ENCODE measurements around the gene PRDM4.
"Not testable (repeated sequence)": the region's sequence is repeated elsewhere in the genome, so short reads cannot be mapped to it uniquely, and the experiment has no call there.

Gene PRDM4

DNA sequence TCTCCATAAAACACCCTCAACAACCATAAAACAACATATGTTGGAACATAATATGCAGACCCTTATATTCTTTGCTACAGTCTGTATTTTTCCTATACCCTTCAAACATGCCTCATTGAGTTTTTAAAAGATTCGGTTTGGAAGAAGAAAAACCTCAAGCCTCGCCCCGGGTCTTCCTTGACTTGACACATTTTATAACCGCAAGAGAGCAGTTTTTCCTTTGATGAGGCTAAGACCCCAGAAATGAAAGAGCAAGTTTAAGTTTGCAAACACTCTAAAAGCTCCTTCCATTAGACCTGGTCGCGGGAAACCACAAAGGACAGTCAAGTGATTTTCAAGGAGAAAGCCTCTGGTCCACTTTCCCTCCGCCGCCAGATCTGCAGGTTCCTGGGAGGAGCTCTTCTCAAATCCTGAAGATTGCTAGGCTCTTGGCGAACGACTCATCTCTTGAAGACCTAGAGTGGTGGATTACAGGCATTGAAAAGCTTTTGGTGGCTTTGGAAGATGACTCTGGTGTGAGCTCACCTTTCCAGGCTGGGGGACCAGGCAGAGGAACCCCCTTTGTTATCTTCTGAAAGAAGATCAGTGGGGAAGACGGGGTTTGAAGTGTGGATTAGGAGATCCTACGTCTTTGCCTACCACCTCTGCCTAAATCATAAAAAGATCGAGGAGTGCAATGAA lies 13.6 kb upstream of the PRDM4 start, which contains the start of gene ASCL4:
Gene ASCL4 (plus strand): TSS at position 356 of the 681 bp plus-strand sequence. CDS start 515 bp downstream, outside the sequence.
- DNase-seq: no peak

DNA sequence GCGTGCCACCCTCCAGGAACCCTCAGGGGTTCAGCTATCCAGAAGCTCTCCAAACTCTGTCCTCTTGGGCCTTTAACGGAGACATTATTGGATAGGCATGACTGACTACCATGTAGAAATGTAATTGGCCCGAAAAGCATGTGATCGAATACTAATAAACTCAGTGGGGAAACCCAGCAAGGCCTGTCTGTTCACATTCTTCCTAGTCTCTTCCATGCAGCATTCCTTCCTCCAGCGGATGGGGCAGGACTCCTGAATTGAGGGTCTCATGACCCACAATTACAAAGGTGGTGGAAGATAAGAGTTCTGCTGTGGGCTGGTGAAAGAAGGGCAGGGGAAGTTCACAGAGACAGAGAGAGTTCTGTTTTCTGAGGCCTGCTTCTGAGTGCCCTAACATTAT lies 6.5 kb upstream of the PRDM4 start:
- DNase-seq: no peak

DNA sequence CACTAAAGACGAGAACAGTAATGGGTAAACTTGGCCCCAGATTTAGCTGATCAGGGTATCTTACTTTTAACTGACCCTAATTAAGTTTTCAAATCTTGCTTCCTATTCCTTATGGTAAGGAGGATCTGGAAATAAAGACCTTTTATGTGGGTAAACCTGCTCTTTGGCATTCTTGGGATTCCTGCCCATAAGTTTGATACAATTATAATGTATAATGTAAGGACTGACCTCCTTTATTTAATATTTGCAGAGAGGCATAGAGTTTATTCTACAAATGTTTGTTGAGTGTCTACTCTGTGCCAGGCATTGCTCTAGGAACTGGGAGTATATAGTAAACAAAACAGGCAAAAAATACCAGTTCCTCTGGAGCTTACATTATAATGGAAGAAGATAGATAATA lies 4.4 kb upstream of the PRDM4 start:
- no peak for DNase-seq

DNA sequence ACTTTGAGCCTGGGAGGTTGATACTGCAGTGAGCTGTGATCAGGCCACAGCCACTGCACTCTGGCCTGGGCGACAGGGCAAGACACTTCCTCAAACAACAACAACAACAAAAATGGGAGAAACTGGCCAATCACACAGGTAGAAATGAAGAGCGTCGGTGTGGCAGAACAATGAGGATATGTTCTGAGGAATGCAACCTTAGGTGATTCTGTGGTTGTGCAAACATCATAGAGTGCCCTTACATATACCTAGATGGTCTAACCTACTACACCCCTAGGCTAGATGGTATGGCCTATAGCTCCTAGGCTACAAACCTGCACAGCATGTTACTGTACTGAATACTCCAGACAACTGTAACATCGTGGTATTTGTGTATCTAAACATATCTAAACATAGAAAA lies 3.7 kb upstream of the PRDM4 start:
- DNase-seq: no peak

DNA sequence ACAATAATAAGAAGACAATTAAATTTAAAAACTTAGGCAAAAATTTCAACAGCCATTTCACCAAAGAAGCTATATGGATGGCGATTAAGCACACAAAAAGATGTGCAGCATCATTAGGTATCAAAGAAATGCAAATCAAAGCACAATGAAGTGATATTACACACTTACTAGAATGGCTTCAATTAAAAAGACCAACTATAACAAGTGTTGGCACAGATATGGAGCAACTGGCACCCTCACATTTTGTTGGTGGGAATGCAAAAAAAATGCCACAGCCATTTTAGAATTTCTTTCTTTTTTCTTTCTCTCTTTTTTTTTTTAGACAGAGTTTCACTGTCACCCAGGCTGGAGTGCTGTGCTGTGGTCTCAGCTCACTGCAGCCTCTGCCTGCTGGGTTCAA lies 1.9 kb upstream of the PRDM4 start:
- no peak for DNase-seq

DNA sequence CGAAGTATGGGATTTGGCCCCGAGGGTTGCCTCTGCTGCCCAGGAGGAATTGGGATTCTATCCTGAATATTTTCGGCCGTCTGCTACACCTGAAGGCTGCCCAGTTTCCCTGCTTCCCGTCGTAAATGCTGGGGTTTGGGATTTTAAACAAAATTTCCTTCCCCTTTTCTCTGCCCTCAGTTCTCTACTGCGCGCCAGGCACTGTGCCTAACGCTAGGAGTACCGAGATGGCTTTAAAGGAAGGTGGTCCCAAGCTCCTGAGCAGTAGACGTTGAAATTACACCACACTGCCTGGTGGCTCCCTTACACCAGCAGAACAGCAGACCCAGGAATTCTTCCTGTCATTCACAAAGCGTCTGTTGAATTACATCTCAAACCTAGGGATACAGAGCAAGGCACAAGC lies 566 bp upstream of the PRDM4 start:
- DNase-seq: no peak

DNA sequence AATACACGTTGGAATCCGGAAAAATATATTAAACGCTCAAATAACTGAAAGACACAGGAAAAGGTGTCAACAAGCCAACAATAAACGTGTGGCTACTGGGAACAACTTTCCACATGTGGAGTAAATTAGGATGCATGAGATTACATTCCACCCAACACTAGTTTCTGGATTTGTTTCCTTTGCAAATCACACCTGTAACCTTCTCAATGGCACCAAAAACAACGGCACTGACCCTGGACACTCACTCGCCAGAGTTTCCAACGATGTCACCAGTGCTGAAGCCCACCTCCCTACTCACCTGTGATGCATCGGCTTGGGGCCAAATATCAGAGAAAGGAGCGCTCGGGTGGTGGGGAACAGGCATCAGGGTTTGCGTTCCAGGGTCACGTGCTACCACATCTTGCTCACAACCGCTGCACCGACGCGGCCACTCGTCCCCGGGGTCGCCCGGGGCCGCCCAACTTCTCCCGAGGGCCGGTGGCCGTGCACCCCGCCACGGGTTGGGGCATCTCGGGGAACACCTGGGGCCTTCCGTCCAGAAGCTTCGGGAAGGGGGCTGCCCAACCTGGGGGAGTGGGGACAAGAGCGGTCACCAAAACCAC lies 629 bp downstream of the PRDM4 start:
- DNase-seq: peak; percentile 13

DNA sequence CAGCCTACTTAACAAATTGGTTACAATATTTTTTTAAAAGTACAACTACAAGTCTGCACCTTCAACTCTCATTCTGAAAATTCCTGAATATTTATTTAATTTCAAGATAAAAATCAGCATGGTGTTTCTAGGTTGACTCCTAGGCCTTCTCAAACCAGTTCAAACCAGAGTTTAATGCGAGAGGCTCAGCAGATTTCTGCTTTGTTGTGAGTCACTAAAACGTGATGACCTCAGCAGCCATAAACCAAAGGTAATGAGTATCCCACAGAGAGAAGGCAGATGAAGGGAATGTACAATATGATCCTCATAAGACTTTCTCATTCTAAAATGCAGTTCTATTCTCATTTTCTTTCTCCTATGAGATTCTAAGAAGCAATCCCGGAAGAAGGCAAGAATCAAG lies 1.5 kb downstream of the PRDM4 start:
- no peak for DNase-seq

DNA sequence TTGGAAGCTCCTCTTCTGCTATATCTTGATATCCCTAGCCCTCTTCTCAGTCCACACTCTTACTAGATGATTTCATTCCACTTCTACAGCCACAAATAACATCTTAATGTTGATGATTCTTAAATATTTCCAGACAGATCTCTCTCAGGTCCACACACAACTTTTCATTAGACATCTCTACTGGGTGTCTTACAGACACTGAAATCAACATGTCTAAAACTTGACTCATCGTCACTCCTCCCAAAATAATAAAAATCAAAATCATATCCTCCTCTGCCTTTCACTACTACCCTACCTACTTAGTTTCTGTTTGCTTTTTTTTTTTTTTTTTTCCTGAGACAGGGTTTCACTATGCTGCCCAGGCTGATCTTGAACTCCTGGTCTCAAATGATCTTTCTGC lies 11.9 kb downstream of the PRDM4 start:
- no peak for DNase-seq

DNA sequence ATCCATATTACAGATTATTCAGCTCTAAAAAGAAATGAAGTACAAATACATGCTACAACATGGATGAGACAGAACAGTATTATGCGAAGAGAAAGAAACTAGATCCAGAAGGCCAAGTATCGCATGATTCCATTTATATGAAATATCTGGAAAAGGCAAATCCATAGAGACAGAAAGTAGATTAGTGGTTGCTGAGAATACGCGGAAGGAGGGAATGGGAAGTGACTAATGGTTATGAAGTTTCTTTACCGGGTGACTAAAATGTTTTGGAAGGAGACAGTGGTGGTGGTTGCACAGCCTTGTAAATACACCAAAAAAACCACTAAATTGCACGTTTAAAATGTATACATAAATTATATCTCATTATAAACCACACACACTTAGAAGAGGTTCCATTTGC lies 12.5 kb downstream of the PRDM4 start:
- no peak for DNase-seq

DNA sequence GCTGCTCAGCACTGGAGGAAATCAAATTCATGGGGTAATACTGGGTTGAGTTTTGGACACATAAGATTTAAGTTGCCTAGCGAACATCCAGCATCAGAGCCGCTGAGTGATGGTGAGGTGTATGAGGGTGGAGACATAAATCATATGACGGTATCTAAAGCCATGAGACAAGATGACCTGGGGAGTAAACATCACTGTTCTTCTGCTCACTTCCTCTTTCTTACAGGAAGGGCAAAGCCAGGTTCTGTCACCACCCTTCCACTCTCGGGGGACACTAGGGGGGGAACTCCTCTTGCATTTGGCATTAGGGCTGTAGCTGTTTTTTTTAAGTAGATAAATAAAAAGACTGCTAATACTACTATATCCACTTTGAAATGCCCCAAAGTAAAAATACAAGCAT lies 24.0 kb downstream of the PRDM4 start:
- DNase-seq: no peak

DNA sequence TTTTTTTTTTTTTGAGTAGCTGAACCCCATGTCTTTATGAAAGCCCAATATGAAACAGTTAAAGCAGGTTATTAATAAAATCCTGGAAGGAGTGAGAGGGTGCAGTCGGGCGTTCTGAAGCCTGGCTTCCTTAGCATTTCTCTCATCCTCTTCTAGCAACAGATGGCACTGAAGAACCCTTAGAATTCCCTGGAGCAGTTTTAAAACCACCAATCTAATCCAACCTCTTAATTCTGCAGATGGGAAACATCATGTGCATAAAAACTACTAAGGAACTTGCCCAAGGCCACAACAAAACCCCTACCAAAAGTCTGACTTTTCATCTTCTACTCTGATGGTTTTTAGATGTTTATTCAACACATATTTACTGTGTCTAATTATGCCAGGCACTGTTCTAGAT lies 25.2 kb downstream of the PRDM4 start:
- DNase-seq: no peak

DNA sequence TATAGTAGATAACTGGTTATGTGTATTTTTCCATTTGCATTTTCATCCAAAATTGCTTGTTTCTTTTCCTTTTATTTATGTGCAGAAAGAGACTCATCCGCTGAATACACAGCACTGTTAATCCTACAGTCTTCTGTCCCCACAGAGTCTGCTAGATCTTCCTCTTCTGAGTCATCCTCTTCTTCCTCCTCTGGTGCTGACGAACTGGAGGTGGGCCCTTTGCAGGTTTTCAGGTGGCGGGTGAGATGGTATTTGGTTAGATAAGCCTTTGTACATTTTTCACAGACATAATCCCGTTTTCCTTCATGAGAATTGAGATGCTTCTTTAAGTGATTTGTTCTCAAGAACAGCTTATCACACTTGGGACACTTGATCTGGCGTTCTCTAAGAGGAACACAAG lies 26.8 kb downstream of the PRDM4 start:
- DNase-seq: no peak

DNA sequence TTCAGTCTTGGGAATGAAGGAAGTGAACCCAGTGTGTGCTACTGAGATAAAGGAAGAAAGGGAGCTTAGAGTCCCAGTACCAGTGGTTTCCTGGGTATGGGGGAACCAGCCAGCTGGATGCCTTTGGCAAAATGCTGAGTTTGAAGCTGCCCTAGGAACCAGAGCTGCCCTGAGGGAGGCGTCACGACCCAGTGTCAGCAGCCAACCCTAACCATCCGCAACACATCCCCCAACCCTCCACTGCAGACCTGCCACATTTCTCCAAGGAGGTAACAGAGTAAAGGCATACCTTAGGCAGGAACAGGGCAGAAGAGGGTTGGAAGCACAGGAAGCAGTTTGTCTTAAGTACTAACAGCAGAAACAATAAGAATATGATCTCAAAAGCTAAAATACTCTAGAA lies 28.6 kb downstream of the PRDM4 start:
- no peak for DNase-seq

DNA sequence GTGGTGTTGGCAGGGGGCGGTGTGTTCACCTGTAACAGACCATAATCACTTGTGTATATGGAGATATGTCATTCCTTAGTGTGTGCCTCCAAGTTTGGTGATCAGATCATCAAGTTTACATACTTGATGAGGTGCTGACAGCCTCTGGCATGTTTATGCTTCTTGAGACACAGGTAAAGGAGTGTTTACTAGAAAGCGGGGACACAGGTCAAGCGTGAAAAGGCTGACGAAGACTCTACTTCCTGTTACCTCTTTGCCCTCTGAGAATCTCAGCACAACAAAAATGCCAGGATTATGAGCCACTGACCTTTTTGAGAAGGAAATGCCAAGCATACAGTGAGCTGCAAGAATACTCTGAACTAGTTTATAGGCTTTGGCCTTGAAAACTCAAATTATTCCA lies 29.6 kb downstream of the PRDM4 start:
- DNase-seq: no peak

DNA sequence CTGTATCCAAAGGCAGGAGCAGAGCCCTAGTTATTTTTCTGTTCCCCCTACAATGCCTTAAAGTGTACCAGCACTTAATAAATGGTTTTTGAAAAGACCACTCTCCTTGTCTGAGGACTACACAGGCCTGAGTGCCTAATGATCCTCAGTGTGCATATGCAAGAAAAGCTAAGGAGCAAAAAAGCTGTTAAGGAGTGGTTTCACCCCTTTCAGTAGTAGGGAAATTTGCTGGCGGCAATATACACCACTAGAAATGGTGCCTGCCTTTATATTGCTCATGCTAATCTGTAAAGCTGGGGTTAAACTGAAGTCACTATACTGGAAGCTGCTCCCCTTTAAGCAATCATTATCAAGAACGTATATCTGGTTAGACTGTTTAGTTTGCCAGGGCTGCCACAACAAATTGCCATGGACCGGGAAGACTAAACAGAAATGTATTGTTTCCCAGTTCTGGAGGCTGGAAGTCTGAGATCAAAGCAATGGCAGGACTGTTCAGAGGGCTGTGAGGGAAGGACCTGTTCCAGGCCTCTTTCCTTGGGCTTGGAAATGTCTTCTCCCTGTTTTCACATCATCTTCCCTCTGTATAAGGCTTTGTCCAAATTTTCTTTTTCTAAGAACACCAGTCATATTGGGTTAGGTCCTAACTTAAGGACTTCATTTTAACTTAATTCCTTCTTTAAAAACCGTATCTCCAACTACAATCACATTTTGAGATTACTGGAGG lies 30.2 kb downstream of the PRDM4 start:
- no peak for DNase-seq

DNA sequence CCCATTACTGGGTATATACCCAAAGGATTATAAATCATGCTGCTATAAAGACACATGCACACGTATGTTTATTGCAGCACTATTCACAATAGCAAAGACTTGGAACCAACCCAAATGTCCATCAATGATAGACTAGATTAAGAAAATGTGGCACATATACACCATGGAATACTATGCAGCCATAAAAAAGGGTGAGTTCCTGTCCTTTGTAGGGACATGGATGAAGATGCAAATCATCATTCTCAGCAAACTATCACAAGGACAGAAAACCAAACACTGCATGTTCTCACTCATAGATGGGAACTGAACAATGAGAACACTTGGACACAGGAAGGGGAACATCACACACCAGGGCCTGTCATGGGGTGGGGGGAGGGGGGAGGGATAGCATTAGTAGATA lies 33.2 kb downstream of the PRDM4 start:
- DNase-seq: not testable (repeated sequence)

DNA sequence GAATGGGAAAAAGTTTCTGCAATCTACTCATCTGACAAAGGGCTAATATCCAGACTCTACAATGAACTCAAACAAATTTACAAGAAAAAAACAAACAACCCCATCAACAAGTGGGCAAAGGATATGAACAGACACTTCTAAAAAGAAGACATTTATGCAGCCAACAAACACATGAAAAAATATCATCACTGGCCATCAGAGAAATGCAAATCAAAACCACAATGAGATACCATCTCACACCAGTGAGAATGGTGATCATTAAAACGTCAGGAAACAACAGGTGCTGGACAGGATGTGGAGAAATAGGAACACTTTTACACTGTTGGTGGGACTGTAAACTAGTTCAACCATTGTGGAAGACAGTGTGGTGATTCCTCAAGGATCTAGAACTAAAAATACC lies 33.6 kb downstream of the PRDM4 start:
- DNase-seq: not testable (repeated sequence)

DNA sequence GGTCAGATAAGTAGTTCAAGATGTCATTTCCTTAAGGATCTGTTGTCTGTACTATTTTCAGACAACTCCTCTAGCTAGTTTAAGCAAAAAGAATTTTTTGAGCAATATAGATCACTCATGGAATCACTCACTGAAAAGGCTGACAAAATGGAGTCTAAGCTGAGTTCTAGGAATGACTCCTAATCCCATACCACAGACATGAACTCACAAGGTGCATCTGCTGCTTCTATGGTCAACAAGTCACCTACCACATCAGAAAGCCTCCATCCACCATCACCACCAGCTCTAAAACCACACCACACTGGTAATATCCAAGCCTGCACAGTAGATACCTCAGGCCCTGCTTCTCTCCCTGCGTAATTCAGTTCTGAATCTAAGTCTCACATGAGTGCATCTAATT lies 42.3 kb downstream of the PRDM4 start:
- DNase-seq: no peak

DNA sequence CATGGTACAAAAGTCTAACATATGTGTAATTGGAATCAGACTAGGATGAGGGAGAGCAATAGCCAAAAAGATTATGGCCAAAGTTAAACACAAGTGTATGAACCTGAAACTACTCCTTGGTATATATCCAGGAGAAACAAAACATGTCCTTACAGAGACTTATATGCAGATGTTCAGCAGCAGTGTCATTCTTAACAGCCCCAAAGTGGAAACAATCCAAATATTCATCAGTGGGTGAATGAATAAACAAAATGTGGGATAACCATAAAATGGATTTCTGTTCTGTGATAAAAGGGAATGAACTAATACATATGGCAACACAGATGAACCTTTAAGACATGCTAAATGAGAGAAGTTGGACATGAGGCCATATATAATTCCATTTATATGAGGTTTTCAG lies 45.2 kb downstream of the PRDM4 start:
- DNase-seq: no peak

DNA sequence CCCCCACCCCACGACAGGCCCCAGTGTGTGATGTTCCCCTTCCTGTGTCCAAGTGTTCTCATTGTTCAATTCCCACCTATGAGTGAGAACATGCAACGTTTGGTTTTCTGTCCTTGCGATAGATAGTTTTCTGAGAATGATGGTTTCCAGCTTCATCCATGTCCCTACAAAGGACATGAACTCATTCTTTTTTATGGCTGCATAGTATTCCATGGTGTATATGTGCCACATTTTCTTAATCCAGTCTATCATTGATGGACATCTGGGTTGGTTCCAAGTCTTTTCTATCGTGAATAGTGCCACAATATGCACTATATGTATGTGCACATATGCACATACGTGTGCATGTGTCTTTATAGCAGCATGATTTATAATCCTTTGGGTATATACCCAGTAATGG lies 55.4 kb downstream of the PRDM4 start:
- not testable (repeated sequence) for DNase-seq

DNA sequence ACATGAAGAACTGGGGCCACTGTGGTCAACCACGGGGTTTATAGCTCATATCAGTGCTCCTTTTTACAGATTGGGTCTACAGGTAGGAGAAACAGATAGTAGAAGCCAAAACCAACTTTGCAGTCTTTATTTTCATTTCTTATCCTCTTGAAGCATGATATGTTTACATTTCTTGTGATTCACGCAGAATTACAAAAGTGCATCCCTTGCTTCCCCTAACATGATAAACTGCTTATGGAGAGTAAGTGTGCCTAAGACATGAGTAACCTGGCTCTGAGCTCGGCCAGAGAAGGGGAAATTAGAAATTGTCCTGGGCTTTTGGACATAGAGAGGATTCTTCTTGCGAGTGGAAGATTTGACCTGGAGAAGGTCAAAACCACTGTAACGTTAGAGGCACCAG lies 56.9 kb downstream of the PRDM4 start:
- DNase-seq: no peak

DNA sequence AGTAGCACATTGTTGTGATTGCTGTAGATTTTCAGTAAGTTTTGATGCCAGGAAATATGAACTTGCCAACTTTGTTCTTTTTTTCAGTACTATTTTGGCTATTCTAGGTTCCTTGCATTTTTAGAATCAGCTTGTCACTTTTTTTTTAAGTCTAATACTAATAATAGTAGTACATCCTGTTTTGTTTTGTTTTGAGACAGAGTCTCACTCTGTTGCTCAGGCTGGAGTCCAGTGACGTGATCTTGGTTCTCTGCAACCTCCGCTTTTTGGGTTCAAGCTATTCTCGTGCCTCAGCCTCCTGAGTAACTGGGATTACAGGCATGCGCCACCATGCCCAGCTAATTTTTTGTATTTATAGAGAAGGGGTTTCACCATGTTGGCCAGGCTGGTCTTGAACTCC lies 58.8 kb downstream of the PRDM4 start:
- no peak for DNase-seq

DNA sequence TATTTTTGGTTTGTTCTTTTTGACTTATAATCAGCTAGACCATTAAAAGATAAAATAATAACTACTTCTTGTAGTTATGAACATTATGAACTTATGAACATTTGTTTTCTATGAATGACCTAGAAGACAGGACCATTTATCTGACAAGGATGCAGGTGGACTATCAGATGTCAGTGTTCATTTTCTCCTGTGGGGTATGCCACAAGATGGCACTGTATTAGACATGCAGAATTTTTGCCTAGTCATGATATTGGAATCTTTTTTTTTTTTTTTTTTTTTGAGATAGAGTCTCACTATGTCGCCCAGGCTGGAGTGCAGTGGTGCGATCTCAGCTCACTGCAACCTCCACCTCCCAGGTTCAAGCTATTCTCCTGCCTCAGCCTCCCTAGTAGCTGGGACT lies 65.2 kb downstream of the PRDM4 start:
- not testable (repeated sequence) for DNase-seq
